Measurements from ENCODE around the gene CRELD2.
"Not testable (repeated sequence)": the region's sequence is repeated elsewhere in the genome, so short reads cannot be mapped to it uniquely, and the experiment has no call there.

Gene CRELD2

DNA sequence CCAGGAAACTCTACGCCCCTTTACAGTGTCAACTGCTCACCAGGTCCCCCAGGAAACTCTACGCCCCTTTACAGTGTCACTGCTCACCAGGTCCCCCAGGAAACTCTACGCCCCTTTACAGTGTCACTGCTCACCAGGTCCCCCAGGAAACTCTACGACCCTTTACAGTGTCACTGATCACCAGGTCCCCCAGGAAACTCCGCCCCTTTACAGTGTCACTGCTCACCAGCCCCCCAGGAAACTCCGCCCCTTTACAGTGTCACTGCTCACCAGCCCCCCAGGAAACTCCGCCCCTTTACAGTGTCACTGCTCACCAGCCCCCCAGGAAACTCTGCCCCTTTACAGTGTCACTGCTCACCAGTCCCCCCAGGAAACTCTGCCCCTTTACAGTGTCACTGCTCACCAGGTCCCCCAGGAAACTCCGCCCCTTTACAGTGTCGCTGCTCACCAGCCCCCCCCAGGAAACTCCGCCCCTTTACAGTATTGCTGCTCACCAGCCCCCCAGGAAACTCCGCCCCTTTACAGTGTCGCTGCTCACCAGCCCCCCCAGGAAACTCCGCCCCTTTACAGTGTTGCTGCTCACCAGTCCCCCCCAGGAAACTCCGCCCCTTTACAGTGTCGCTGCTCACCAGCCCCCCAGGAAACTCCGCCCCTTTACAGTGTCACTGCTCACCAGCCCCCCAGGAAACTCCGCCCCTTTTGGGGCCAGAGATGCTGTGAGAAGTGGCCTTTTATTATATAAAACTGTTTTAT is 26.8 kb downstream of the CRELD2 start:
- not testable (repeated sequence) for DNase-seq (ENCODE audit: low read depth)

DNA sequence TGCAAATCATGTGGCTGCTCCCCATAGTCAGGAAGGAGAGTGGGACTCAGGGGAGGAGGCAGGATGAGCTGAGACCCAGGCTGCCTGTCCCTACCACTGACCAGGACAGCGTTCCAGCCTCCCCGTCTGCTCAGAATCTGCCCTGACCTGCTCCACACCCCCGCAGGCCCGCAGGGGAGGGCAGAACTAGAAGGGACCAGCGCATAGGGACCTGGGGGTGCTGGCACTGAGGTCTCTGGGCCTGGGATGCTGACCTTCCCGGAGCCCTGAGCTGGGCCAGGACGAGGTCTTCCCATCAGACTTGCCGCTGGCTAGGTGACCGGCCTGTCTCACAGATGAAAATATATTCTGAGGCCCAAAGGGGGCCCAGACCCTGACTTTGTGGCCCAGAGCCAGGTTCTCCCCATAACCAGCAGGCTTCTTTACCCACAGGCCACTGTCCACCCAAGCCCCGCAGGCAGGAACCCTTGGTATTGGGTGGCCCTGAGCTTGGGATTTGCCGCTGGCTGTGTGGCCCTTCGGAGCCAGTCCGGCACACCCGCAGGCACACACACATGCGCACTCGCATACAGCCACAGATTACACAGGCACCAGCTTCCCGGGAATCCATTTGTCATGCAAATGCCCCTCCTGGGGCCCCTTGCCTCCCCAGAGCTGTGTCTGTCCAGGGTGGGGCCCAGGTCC is 28.3 kb downstream of the CRELD2 start:
- no peak for DNase-seq (ENCODE audit: low read depth)

GRCh38 chr22:49947296-49947622 is 28.8 kb downstream of the CRELD2 start:
- no peak for DNase-seq (ENCODE audit: low read depth)

DNA sequence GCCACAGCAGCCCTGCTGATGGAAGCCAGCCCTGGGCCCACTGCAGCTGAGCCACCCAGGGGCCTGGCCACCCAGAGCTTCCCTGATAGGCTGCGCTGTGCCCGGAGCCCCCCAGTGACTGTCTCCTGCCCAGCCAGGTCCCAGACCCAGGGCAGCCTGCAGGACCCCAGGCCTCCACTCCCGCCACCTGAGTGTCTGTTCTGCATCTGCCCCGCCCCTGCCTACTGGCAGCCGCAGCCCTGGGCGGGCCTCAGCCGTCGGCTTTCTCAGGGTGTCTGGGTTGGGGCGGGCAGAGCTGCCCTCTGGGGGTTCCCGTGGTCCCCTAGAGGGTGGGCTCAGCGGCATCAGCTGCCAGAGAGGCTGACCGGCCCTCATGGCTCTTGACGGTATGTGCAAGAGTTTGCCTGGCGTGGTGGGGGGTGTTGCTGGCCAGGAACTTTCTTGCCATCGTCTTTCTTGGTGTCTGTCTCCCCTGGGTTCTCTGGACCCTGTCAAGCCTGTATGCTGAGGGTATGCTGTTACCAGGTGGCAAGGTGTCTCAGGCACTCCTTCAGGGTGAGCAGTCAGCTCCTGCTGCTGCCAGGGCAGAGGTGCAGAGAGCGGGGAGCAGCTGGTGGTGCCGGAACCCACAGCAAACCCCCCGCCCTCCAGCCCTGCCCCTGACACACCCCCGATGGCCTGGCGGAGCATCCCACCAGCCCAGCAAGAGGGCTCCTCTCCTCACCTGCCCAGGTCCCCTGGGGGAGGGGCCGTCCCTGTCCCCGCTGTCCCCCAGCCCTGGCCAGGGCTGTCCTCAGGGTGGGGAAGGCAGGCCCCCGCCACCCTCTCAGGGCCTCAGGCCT is 29.9 kb downstream of the CRELD2 start:
- no peak for DNase-seq (ENCODE audit: low read depth)

DNA sequence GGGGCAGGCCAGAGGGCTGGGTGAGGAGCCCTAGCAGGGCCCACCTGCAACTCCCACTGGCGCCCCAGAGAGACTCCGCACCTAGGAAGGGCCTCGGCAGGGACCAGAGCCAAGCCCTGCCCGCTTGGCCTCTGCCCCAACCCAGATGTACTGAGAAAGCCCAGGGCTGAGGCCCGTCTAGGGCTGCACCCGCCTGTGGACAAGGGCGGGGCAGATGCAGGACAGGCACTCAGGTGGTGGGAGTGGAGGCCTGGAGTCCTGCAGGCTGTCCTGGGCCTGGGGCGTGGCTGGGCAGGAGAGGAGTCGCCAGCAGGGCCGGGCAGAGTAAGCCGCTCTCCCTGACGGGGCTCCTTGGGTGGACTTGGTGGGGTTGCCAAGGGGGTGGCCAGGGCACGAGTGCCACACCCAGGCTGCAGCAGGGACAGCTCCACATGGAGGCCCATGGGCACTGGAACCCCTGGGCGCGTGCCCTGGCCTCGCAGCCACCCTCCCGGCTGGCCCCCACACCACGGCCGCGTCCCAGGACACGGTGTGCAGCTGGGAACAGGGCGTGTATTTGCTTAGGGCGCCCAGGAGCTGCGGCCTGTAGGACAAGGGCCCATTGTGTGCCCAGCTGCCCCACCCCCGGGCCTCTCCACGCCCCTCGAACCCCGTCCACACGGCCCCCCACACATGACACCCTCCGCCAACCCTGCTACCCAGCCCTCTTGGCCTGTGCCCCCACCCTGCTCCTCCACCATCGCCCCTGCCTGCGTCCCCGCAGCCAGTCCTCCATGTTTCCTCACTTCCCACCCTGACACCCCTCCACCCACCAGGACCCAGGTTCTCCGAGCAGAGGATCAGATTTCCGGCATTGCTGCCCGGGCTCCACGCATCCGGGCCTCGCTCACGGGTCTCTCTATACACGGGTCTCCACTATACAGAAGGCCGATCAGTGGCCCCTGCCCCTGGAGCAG is 30.8 kb downstream of the CRELD2 start:
- DNase-seq (ENCODE audit: low read depth): no peak

- no peak for DNase-seq (ENCODE audit: low read depth)
These were observed 31.5 kb downstream of the CRELD2 start for GRCh38 chr22:49949914-49950292.

DNA sequence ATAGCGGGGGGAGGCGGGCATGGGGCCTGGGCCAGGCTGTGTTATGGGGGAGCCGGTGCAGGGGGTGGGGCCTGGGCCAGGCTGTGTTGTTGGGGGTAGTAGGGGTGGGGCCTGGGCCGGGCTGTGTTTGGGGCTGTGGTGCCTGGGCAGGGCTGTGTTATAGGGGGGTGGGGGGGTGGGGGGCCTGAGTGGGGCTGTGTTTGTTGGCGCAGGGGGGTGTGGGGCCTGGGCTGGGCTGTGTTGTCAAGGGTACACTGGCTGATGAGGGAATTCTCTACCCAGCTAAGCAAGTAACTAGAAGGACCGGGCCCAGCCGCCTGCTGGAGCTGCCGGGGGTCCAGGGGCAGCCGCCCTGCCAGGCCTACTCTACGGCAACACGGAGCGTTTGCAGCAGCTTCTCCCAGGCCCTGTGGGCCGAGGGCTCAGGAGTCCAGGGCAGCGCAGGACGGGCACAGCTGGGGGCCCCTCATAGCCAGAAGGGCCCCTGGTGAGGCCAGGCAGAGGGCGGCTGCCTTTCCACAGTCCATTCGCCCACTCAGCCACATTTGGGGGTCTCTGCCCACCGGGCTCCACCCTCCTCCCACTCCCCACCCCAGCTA is 32.1 kb downstream of the CRELD2 start:
- DNase-seq (ENCODE audit: low read depth): no peak

DNA sequence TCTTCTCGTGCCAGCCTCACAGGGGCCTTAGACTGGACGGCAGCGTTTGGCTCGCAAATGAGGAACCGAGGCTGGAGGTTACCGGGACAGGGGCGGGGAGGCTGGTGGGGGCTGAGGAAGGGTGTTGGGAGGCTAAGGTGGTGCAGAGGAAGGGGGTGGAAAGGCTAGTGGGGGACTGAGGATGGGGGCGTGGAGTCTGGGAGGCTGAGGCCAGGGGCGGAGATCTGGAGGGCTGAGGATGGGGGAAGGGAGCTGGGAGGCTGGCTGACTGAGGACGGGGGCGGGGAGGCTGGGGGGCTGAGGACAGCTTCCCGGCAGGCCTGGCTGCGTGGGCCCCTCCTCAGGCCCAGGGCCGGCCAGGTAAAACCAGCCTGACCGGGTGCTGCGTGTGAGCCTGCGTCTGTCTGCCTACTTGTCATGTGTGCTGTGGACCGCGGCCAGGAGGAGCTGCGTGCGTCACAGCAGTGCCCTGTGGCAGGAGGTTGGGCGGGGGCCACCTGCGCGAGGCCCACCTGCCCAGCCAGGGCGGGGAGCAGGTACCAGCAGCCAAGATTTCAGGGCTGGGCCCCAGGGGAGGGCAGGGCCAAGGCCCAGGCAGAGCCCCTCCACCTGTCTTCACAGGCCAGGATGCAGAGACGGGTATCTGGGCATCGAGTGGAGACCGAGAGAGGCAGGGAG is 32.7 kb downstream of the CRELD2 start:
- DNase-seq (ENCODE audit: low read depth): no peak

DNA sequence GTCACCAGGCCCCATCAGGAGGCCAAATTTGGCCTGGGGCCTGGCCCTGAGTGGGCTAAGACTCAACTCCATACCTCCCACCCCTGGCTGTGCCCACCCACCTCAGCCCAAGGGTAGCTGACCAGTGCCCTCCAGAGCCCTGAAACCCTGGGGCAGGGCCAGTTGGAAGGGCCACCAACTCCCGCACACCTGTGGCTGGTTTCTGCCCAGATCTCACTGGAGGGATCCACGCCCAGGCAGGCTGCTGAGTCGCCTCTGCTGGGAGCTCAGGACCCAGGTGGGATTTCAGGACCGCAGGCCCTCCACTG is 33.2 kb downstream of the CRELD2 start:
- no peak for DNase-seq (ENCODE audit: low read depth)

DNA sequence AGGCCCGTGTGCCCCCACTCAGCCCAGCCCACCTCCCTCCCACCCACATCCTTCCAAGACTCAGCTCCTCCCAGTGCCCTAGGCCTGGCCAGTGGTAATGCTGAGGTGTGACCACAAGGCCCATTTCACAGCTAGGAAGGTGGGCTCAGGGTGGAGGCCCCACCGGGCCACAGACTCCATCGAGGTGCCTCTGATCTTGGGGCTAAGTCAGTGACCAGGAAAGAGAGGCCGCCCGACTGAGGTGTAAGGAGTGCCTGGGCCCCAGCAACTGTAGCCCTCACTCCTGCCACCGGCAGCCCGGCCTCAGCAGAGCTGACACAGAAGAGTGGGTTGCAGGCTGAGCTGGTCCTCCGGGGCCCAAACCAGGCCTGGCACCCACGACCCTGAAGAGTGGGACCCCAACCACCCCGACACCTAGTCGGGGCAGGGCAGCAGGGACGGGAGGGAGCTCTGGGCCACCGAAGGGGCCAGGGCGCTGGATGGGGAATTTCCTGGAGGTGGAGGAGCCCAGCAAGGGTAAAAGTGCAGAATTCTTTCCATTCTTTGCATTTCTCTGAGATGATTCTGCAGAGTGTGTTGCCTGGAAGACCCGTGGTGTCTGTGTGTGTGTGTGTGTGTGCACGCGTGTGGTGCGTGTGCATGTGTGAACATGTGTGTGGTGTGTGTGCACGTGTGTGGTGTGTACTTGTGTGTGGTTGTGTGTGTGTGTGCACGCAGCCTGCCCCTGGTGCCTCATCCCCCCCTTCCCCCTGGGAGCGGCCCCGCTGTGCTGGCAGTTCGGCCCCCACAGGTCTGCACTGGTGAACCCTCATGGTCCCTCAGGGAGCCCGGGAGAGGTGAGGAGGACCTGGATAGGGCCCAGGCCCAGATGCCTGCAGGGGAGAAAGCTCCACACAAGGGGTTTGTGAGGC is 33.8 kb downstream of the CRELD2 start:
- peak; percentile 55 for DNase-seq (ENCODE audit: low read depth)

DNA sequence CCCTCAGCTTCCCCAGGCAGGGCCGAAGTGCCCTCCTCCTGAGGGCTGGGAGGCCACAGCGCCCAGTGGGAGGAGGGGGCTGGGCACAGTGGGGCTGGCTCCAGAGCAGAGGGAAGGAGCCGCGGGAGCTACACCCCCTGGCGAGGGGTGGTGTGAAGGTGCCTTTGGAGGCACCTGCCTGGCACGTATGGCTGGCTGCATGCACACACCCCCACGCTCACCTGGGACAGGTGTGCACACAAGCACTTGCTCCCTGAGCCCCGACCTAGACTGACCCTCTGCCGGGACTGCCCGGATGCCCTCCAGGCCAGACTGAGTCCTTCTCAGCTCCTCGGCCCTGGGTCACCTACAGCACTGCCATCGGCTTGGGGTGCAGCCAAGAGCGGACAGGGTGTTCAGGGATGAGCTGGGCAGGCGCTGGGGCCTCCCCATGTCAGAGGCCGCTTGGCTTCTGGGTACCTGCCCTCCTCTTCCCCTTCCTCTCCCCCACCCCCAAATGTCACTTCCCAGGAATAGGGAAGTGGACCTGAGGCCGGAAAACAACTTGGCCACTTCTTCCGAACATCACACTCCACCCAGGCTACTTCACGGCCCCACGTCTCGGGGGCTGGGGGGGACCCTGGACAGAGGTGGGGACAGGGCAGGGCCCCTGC is 34.7 kb downstream of the CRELD2 start:
- no peak for DNase-seq (ENCODE audit: low read depth)

DNA sequence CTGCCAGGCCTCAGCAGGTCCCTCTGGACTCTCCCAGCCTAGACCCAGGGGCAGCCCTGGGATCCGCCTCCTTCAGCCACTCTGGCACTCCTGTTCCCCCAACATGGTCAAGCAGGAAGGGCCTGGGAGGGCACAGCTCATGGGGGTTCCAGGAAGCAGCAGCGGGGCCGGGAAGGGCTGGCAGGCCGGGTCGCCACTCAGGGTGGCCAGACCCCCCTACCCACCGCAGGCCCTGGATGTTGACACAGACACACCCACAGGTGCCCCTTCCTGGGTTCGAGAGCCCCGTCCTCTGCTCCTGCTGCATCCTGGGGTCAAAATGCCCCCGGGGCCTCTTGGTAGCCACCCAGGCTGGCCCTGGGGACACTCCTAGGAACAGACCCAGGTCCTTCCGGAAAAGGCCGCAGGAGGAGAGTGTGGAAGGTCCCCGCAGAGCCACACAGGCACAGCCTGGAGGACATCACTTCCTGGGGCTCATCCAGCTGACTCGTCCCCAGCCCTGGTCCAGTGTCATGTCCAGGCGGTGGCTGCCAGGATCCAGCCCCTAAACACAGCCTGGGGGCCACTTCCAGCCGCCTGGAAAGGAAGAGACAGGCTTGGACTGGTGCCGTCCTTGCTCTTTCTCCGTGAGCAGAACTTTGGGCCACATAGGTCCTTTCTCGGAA is 35.4 kb downstream of the CRELD2 start:
- DNase-seq (ENCODE audit: low read depth): no peak

DNA sequence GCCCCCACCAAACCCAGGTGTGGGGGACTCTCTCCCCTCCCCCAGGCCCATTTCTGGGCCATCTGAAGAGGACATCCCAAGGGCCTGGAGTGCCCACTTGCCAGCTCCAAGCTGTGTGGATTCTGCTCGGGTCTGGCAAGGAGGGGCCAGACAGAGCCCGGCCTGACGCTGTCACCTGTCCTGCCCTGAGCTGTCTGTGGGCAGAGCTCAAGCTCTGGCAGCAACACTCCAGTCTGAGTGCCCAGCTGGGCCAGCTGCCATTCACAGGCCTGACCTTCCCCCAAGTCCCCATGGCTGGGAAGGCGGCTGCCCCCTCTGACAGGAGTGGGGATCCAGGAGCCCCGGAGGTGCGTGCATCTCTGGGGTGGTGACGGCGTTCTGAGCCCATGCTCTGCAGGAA is 35.9 kb downstream of the CRELD2 start:
- DNase-seq (ENCODE audit: low read depth): no peak

GRCh38 chr22:49954991-49955580 is 36.7 kb downstream of the CRELD2 start:
- DNase-seq (ENCODE audit: low read depth): no peak

- DNase-seq (ENCODE audit: low read depth): no peak
These were observed 37.4 kb downstream of the CRELD2 start for GRCh38 chr22:49955581-49956417.

- no peak for DNase-seq (ENCODE audit: low read depth)
These were observed 38.0 kb downstream of the CRELD2 start for GRCh38 chr22:49956418-49956770.

DNA sequence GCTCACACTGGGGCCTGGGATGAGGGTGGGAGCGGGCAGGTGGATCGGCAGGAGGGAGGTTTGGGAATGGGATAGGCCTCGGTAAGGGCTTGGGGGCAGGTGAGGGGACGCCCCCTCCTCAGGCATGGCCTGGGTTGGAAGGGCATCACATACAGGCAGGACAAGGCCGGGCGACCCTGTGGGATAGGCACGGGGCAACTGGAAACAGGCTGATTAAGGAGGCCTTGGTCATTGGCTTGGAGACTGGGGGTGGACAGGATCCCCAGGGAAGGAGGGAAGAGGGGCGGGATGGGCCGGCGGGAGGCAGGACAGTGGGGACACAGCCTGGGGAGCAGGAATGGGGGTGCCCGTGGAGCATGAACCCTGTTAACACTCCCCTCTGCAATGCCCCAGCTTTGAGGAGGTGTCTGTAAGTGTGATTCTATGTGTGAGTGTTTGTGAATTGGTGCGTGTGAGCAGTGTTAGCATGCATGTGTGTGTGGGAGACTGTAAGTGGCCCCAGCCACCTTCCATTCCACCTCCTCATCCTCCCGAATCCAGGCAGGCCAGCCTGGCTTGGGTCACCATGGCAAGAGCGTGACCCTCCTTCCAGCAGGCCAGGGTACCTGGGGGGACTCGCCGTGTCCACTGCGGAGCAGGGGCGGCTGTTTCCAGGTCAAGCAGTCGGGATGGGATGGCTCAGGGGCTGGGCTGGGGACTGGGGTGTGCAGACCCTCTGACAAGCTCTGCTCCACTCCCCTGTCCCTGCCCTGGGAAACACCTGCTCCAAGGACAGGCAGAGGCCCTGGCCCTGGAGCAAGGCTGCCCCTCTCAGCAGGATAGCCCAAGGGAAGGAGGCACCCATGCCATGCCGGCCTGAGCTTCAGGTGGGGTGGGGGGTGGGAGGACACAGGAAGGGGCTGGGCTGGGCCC is 38.7 kb downstream of the CRELD2 start:
- DNase-seq (ENCODE audit: low read depth): no peak

Data from non-pigmented ciliary epithelial cell (primary cell).